ENCODE data around the gene GLCCI1. TPM values are rescaled to one million over a fixed set of nuclear protein-coding genes. Genes with fewer than 3 reads are reported as not detected.

Gene GLCCI1
- total and polyA plus RNA-seq, 2 of the 8 experiments (the other 6 are each of a cell fraction or from before 2014, with no cell fraction given): 12.4 to 27.7 TPM

DNA sequence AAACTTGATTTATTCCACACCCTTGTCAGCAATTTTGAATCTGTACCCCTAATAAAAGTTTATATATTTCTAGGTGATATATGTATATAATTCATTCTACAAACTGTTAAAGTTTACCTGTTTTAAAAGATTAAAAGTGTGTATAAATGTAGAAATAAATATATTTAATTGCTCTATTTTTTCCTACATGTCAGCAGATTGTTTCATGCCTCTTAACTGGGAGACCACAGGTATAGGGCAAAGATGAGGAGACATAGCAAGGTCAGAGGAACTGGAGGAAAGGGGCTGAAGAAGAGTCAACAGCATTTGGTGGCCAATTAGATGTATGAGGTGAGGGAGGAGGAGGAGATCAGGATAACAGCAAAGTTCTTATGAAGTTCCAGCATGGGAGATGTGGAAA, 109.8 kb downstream of the GLCCI1 start (continued):
- TF ChIP-seq, protein P1, sequence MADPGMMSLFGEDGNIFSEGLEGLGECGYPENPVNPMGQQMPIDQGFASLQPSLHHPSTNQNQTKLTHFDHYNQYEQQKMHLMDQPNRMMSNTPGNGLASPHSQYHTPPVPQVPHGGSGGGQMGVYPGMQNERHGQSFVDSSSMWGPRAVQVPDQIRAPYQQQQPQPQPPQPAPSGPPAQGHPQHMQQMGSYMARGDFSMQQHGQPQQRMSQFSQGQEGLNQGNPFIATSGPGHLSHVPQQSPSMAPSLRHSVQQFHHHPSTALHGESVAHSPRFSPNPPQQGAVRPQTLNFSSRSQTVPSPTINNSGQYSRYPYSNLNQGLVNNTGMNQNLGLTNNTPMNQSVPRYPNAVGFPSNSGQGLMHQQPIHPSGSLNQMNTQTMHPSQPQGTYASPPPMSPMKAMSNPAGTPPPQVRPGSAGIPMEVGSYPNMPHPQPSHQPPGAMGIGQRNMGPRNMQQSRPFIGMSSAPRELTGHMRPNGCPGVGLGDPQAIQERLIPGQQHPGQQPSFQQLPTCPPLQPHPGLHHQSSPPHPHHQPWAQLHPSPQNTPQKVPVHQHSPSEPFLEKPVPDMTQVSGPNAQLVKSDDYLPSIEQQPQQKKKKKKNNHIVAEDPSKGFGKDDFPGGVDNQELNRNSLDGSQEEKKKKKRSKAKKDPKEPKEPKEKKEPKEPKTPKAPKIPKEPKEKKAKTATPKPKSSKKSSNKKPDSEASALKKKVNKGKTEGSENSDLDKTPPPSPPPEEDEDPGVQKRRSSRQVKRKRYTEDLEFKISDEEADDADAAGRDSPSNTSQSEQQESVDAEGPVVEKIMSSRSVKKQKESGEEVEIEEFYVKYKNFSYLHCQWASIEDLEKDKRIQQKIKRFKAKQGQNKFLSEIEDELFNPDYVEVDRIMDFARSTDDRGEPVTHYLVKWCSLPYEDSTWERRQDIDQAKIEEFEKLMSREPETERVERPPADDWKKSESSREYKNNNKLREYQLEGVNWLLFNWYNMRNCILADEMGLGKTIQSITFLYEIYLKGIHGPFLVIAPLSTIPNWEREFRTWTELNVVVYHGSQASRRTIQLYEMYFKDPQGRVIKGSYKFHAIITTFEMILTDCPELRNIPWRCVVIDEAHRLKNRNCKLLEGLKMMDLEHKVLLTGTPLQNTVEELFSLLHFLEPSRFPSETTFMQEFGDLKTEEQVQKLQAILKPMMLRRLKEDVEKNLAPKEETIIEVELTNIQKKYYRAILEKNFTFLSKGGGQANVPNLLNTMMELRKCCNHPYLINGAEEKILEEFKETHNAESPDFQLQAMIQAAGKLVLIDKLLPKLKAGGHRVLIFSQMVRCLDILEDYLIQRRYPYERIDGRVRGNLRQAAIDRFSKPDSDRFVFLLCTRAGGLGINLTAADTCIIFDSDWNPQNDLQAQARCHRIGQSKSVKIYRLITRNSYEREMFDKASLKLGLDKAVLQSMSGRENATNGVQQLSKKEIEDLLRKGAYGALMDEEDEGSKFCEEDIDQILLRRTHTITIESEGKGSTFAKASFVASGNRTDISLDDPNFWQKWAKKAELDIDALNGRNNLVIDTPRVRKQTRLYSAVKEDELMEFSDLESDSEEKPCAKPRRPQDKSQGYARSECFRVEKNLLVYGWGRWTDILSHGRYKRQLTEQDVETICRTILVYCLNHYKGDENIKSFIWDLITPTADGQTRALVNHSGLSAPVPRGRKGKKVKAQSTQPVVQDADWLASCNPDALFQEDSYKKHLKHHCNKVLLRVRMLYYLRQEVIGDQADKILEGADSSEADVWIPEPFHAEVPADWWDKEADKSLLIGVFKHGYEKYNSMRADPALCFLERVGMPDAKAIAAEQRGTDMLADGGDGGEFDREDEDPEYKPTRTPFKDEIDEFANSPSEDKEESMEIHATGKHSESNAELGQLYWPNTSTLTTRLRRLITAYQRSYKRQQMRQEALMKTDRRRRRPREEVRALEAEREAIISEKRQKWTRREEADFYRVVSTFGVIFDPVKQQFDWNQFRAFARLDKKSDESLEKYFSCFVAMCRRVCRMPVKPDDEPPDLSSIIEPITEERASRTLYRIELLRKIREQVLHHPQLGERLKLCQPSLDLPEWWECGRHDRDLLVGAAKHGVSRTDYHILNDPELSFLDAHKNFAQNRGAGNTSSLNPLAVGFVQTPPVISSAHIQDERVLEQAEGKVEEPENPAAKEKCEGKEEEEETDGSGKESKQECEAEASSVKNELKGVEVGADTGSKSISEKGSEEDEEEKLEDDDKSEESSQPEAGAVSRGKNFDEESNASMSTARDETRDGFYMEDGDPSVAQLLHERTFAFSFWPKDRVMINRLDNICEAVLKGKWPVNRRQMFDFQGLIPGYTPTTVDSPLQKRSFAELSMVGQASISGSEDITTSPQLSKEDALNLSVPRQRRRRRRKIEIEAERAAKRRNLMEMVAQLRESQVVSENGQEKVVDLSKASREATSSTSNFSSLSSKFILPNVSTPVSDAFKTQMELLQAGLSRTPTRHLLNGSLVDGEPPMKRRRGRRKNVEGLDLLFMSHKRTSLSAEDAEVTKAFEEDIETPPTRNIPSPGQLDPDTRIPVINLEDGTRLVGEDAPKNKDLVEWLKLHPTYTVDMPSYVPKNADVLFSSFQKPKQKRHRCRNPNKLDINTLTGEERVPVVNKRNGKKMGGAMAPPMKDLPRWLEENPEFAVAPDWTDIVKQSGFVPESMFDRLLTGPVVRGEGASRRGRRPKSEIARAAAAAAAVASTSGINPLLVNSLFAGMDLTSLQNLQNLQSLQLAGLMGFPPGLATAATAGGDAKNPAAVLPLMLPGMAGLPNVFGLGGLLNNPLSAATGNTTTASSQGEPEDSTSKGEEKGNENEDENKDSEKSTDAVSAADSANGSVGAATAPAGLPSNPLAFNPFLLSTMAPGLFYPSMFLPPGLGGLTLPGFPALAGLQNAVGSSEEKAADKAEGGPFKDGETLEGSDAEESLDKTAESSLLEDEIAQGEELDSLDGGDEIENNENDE (IDR thresholded peaks at IDR 0.05; ENCODE audit: insufficient replicate concordance, low read length): no peak
- TF ChIP-seq SIRT6 (IDR thresholded peaks at IDR 0.05; ENCODE audit: low read length) (no peak), BRCA1 (IDR thresholded peaks at IDR 0.05; ENCODE audit: low read depth, low read length) (no peak), TCF12 (IDR thresholded peaks at IDR 0.05; ENCODE audit: low read depth, low read length) (no peak), HDAC6 (IDR thresholded peaks at IDR 0.05; ENCODE audit: low read depth, low read length) (no peak), TAF1 (IDR thresholded peaks at IDR 0.05; ENCODE audit: low read depth, low read length) (no peak), GABPA (IDR thresholded peaks at IDR 0.05; ENCODE audit: borderline replicate concordance, insufficient read depth, low read length) (no peak), RBBP5 (IDR thresholded peaks at IDR 0.05; ENCODE audit: borderline replicate concordance, low read depth, low read length) (no peak), FOSL1 (IDR thresholded peaks at IDR 0.05; ENCODE audit: insufficient read depth, low read depth, low read length) (no peak)
